A204.1 (cell line): ENCODE results near the gene CYP39A1.
"Not testable (repeated sequence)": the region's sequence is repeated elsewhere in the genome, so short reads cannot be mapped to it uniquely, and the experiment has no call there.

ENCODE experiments used
- FAIRE-seq: peaks from 2 replicates; lab custom pipeline; 2012; peaks lifted over from hg19 to GRCh38; lab: Jason Lieb, UNC

The CYP39A1 gene

GRCh38 chr6:46648869-46649492, 3.6 kb downstream of the CYP39A1 start:
- FAIRE-seq, result no peak

GRCh38 chr6:46648108-46648507, 4.5 kb downstream of the CYP39A1 start:
- FAIRE-seq, result not testable (repeated sequence)

GRCh38 chr6:46645265-46645664, 7.4 kb downstream of the CYP39A1 start:
- no peak for FAIRE-seq

GRCh38 chr6:46642928-46643751, 9.5 kb downstream of the CYP39A1 start:
- no peak for FAIRE-seq

GRCh38 chr6:46638650-46639049, 14.0 kb downstream of the CYP39A1 start:
- no peak for FAIRE-seq

- FAIRE-seq, result no peak
Measured at GRCh38 chr6:46637933-46638332, 14.7 kb downstream of the CYP39A1 start.

- no peak for FAIRE-seq
Measured at GRCh38 chr6:46637145-46637544, 15.5 kb downstream of the CYP39A1 start.

- no peak for FAIRE-seq
Measured at GRCh38 chr6:46635462-46635861, 17.2 kb downstream of the CYP39A1 start.

- FAIRE-seq, result no peak
Measured at GRCh38 chr6:46632053-46632452, 20.6 kb downstream of the CYP39A1 start.

- FAIRE-seq, result no peak
Measured at GRCh38 chr6:46629691-46630090, 22.9 kb downstream of the CYP39A1 start.

GRCh38 chr6:46628976-46629375, 23.6 kb downstream of the CYP39A1 start:
- no peak for FAIRE-seq

- no peak for FAIRE-seq
Measured at GRCh38 chr6:46628498-46628897, 24.1 kb downstream of the CYP39A1 start.

- no peak for FAIRE-seq
Measured at GRCh38 chr6:46626976-46627375, 25.6 kb downstream of the CYP39A1 start.

- peak; percentile 90 for FAIRE-seq
Measured at GRCh38 chr6:46626228-46626909, 26.2 kb downstream of the CYP39A1 start.

- FAIRE-seq, result no peak
Measured at GRCh38 chr6:46618726-46619125, 33.9 kb downstream of the CYP39A1 start.

GRCh38 chr6:46612645-46613044, 40.0 kb downstream of the CYP39A1 start:
- no peak for FAIRE-seq

GRCh38 chr6:46610862-46611553, 41.6 kb downstream of the CYP39A1 start:
- no peak for FAIRE-seq

- FAIRE-seq, result no peak
Measured at GRCh38 chr6:46606338-46606737, 46.3 kb downstream of the CYP39A1 start.

- FAIRE-seq, result no peak
Measured at GRCh38 chr6:46605091-46605797, 47.4 kb downstream of the CYP39A1 start.

- no peak for FAIRE-seq
Measured at GRCh38 chr6:46598215-46598614, 54.4 kb downstream of the CYP39A1 start.

GRCh38 chr6:46592740-46593139, 59.9 kb downstream of the CYP39A1 start:
- no peak for FAIRE-seq

GRCh38 chr6:46592046-46592445, 60.6 kb downstream of the CYP39A1 start:
- no peak for FAIRE-seq
